Activated CD4-positive, alpha-beta T cell treated with anti-CD3 and anti-CD28 coated beads, Interleukin-2, amount 50 U/mL, for 48 hours (primary cell): ENCODE measurements around the gene RPL29.
A peak's percentile ranks its signal among the peaks of the same experiment; 100 is the strongest.

Experiments used
- DNase-seq, 2 experiments: peaks; one replicate each; pipeline ENCODE4 v3.0.0-alpha.2; 2020

Gene RPL29

GRCh38 chr3:51961602-51962569, 33.8 kb downstream of the RPL29 start:
- DNase-seq, result no peak

GRCh38 chr3:51961011-51961410, 34.7 kb downstream of the RPL29 start:
- DNase-seq, result no peak

DNA sequence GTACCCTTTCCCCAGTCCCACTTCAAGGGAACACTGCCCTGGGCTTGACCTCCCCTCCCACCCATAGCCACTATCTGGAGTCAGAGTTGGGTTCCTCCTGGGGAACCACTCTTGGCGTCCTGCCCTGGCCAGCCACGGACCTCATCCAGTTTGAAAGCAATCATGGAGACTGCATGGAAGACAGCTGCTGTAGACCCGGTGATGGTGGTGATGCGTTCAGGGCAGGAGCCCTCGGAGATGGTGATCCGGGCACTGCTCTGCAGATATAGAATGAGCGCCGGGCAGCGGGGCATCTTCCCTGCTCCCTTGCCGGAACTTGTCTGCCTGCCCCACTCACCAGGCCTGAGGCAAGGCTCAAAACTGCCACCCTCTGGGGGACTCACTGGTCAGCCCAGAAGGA, 35.3 kb downstream of the RPL29 start:
- DNase-seq, result no peak

DNA sequence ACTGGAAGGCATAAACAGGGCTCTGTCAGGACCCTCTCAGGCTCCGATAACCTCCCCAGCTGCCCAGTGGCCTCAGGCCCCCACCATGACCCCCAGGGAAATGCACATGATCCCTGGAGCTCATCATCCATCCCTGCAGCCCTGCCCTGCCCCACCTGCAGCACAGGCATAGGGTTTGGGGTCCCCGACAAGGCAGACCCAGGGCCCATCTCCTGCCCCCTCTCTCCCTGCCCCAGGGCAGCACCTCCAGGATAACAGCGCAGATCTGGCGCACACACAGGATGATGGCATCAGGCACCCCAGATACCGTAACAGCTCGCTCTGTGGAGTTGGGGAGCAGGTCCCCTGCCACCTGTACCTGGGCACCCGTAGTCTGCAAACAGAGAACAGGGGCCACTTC, 36.0 kb downstream of the RPL29 start:
- no peak for DNase-seq

- DNase-seq, result no peak
Measured at GRCh38 chr3:51958603-51959521, 36.8 kb downstream of the RPL29 start.

DNA sequence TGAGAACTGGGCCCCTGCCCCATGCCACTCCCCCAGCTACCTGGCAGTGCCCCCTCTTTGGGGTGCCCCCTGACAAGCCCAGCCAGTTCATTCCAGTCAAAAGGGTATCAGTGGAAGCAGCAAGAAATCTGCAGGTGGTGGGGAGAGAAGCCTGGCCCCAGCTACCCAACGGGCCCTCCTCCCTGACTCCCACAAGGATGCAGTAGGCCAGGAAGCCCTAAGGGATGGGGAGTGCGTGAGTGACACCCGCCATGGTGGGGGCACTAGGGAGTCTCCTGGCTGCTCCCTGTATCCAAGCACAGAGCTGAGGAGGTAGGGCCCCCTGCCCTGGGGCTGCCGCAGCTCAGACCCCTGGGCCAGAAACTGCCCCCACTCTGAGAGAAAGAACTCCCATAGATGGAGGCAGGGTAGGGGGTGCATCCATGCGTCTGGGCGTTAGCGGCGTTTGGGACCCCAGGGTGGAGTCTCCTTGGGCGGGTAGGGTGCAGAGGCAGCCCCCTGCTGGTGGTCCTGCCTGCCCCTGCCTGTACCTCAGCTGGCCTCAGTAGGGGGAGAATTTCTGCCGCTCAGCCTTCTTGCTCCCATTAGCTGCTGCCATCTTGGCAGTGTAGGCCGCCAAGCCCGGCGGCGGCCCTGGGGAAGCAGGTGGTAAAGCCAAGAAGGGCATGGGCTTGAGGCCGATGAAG, 38.0 kb downstream of the RPL29 start:
- no peak for DNase-seq

DNA sequence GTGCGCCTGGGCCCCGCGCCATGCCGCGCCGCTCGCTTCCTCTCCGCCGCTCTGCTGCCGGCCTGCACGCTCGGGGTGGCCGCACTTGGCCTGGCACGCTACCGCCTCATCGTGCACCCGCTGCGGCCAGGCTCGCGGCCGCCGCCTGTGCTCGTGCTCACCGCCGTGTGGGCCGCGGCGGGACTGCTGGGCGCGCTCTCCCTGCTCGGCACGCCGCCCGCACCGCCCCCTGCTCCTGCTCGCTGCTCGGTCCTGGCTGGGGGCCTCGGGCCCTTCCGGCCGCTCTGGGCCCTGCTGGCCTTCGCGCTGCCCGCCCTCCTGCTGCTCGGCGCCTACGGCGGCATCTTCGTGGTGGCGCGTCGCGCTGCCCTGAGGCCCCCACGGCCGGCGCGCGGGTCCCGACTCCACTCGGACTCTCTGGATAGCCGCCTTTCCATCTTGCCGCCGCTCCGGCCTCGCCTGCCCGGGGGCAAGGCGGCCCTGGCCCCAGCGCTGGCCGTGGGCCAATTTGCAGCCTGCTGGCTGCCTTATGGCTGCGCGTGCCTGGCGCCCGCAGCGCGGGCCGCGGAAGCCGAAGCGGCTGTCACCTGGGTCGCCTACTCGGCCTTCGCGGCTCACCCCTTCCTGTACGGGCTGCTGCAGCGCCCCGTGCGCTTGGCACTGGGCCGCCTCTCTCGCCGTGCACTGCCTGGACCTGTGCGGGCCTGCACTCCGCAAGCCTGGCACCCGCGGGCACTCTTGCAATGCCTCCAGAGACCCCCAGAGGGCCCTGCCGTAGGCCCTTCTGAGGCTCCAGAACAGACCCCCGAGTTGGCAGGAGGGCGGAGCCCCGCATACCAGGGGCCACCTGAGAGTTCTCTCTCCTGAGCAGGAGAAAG, 39.6 kb downstream of the RPL29 start:
- DNase-seq, result peak; percentile 30 to 55

- no peak for DNase-seq
Measured at GRCh38 chr3:51955175-51955892, 40.4 kb downstream of the RPL29 start, which contains the start of gene GPR62. Gene GPR62 (plus strand): TSS chr3:51955381. CDS start chr3:51955653, 272 bp downstream.

DNA sequence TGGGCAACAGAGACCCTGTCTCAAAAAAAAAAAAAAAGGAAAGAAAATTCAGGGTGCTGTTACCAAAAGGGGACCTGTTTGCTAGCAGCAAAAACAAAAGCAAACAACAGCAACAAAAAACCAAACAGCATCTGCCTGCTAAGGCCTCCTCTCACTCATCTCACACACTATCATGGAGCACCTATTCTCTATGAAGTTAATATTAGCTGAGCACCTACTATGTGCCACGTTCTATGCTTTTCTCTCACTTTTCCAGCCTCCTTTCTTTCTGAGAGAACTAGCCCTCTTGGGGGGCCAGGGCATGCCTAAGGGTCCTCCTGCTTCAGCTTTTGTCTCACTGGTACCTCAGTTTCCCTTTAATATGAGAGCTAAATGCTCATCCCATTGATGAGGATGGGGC, 41.0 kb downstream of the RPL29 start:
- no peak for DNase-seq

GRCh38 chr3:51954105-51954504, 41.6 kb downstream of the RPL29 start:
- no peak for DNase-seq

DNA sequence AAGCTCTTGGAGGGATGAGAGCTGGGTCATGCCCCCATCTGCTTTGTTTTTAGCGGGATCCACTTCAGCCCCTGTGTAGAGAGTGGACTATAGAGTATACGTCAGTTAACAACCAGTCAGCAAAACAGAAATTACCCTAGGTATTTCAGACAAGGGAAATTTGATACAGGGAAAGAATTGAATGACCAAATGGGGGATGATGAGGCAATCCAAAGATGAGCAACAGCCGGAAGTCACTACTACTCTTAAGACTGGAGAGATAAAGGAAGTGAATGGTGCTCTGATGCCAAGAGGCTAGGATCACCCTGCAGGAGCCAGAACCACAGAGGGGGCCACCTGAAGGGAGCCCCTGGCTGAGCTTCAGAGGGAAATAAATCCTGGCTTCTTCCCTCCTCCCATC, 42.2 kb downstream of the RPL29 start:
- no peak for DNase-seq

DNA sequence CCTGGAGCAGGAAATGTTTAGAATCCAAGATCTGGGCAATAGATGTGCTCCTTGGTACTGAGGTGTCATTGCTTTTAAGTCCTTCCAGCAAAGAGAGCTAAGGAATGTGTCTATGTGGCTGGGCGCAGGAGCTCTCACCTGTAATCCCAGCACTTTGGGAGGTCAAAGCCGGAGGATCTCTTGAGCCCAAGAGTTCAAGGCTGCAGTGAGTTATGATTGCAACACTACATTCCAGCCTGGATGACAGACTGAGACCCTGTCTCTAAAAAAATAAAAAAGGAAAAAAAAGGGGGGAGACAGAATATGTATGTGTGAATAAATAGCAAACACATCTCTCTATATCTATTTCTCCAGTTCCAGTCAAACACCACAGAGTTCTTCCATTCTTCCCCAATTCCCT, 44.8 kb downstream of the RPL29 start:
- DNase-seq, result no peak

GRCh38 chr3:51949121-51949520, 46.6 kb downstream of the RPL29 start:
- DNase-seq, result no peak

DNA sequence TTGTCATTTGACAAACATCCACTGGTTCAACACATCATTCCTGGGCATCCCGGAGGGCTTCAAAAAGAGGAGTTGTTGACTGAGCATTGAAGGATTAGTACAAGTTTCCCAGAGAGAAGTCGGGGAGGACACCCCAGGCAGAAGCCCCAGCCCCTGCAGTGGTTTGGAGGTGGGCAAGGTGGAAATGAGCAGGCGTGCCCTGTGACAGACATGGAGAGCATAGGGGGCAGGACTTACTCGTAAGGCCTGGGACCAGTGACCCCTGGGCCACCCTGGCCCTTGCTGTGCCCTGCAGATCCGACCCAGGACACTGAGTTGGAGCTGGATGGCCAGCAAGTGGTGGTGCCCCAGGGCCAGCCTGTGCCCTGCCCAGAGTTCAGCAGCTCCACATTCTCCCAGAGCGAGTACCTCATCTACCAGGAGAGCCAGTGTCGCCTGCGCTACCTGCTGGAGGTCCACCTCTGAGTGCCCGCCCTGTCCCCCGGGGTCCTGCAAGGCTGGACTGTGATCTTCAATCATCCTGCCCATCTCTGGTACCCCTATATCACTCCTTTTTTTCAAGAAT, 47.6 kb downstream of the RPL29 start:
- DNase-seq, result no peak

GRCh38 chr3:51947215-51947900, 48.3 kb downstream of the RPL29 start:
- DNase-seq, result no peak

DNA sequence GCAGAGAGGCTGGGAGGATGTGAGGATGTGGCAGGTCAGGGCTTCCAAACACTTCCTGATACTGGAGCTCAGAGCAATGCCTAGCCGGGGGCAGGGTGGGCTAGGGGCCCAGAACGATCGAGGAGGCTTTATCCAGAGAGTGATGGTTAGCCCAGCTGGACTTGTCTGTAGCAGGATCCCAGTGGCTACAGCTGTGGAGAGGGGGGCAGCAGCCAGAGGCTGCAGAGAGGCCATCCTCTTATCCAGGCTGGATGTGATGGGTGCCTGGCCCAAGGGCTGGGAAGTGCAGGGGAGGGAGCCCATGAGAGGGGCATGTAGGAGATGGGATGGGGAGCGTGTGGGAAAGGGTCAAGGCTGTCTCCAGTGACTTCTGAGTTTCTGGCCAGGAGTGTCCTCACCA, 48.9 kb downstream of the RPL29 start:
- no peak for DNase-seq

- DNase-seq, result no peak
Measured at GRCh38 chr3:51945926-51946705, 49.6 kb downstream of the RPL29 start.

DNA sequence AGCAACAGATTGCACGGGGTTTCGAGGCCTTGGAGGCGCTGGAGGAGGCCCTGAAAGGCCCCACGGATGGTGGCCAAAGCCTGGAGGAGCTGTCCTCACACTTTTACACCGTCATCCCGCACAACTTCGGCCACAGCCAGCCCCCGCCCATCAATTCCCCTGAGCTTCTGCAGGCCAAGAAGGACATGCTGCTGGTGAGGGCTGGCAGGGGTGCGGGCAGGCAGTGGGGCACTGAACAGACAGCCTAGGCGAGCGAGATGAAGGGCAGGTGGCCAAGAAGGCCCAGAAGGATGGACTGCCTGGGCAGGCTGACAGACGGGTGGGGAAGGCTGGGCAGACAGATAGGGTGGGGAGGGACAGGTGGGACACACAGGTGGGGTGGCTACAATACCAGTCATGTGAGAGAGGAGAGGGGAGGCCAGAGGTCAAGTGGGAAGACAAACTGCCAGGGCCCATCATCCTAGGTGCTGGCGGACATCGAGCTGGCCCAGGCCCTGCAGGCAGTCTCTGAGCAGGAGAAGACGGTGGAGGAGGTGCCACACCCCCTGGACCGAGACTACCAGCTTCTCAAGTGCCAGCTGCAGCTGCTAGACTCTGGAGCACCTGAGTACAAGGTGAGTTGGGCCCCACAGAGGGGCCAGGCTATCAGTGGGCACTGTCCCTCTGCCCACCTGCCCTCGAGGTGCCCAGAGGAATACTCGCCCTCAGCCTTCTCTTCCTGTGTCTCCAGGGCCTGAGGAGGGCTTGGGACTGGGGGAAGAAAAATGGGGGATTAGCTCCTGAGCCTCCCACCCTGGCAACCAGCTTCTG, 50.5 kb downstream of the RPL29 start:
- no peak for DNase-seq
